Measurements from ENCODE around the gene KCNK7.

- TF ChIP-seq, protein P1, sequence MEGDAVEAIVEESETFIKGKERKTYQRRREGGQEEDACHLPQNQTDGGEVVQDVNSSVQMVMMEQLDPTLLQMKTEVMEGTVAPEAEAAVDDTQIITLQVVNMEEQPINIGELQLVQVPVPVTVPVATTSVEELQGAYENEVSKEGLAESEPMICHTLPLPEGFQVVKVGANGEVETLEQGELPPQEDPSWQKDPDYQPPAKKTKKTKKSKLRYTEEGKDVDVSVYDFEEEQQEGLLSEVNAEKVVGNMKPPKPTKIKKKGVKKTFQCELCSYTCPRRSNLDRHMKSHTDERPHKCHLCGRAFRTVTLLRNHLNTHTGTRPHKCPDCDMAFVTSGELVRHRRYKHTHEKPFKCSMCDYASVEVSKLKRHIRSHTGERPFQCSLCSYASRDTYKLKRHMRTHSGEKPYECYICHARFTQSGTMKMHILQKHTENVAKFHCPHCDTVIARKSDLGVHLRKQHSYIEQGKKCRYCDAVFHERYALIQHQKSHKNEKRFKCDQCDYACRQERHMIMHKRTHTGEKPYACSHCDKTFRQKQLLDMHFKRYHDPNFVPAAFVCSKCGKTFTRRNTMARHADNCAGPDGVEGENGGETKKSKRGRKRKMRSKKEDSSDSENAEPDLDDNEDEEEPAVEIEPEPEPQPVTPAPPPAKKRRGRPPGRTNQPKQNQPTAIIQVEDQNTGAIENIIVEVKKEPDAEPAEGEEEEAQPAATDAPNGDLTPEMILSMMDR (conservative IDR thresholded peaks at IDR 0.05; ENCODE audit: low read depth in 2 of 2) = no peak
- TF ChIP-seq, protein P2, sequence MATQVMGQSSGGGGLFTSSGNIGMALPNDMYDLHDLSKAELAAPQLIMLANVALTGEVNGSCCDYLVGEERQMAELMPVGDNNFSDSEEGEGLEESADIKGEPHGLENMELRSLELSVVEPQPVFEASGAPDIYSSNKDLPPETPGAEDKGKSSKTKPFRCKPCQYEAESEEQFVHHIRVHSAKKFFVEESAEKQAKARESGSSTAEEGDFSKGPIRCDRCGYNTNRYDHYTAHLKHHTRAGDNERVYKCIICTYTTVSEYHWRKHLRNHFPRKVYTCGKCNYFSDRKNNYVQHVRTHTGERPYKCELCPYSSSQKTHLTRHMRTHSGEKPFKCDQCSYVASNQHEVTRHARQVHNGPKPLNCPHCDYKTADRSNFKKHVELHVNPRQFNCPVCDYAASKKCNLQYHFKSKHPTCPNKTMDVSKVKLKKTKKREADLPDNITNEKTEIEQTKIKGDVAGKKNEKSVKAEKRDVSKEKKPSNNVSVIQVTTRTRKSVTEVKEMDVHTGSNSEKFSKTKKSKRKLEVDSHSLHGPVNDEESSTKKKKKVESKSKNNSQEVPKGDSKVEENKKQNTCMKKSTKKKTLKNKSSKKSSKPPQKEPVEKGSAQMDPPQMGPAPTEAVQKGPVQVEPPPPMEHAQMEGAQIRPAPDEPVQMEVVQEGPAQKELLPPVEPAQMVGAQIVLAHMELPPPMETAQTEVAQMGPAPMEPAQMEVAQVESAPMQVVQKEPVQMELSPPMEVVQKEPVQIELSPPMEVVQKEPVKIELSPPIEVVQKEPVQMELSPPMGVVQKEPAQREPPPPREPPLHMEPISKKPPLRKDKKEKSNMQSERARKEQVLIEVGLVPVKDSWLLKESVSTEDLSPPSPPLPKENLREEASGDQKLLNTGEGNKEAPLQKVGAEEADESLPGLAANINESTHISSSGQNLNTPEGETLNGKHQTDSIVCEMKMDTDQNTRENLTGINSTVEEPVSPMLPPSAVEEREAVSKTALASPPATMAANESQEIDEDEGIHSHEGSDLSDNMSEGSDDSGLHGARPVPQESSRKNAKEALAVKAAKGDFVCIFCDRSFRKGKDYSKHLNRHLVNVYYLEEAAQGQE (IDR thresholded peaks at IDR 0.05; ENCODE audit: unreplicated experiment) = no peak
- TF ChIP-seq EZH2phosphoT487 (IDR thresholded peaks at IDR 0.05; ENCODE audit: unreplicated experiment) (no peak), POLR2AphosphoS5 (IDR thresholded peaks at IDR 0.05; ENCODE audit: low read depth) (no peak), ZNF462 (CRISPR knock-in tag; IDR thresholded peaks at IDR 0.05) (no peak), ZNF331 (CRISPR knock-in tag; IDR thresholded peaks at IDR 0.05; ENCODE audit: low read depth) (no peak), EZH2 (IDR thresholded peaks at IDR 0.05; ENCODE audit: low read depth, unreplicated experiment) (no peak), CREB1 (CRISPR knock-in tag; IDR thresholded peaks at IDR 0.05; ENCODE audit: low read depth) (no peak)
These were observed 9.4 kb downstream of the KCNK7 start for GRCh38 chr11:65586247-65586630.

All from GM23338 (cell line).